IMR-90 (cell line): Measurements from ENCODE around the gene BMP8B. TPM values are rescaled to one million over a fixed set of nuclear protein-coding genes. Genes with fewer than 3 reads are reported as not detected.
"Not testable (repeated sequence)": the region's sequence is repeated elsewhere in the genome, so short reads cannot be mapped to it uniquely, and the experiment has no call there.

ENCODE experiments used
- ATAC-seq: fragments of 200-7000 bp; cut with Tn5 transposase; 2 replicates; pipeline ENCODE4 v1.9.1; 2020; ENCODE audit warnings: low read depth, mild to moderate bottlenecking, moderate library complexity
- BruUV-seq: library from RNA; stranded (reverse); fragments of 400-500 nt; replicated peaks from 2 replicates; lab custom pipeline; 2021; lab: Mats Ljungman, UMichigan
- CTCF ChIA-PET: fragments of 300-600 bp; formaldehyde crosslinking; extraction: SDS; loops from one replicate; lab custom pipeline; 2021; ENCODE audit warnings: antibody characterized with exemption; lab: Yijun Ruan, JAX
- POLR2A ChIA-PET: fragments of 300-600 bp; sonication (Branson Sonifier 250); formaldehyde crosslinking; loops from one replicate; lab custom pipeline; 2022; ENCODE audit warnings: antibody characterized with exemption; ENCODE audit not compliant: unreplicated experiment; lab: Charles Lee
- DNase-seq: peaks from one replicate; pipeline ENCODE4 v3.0.0; 2013
- H2AFZ ChIP-seq: replicated peaks from 2 replicates; pipeline ENCODE3; 2013; ENCODE audit warnings: low read length, mild to moderate bottlenecking; ENCODE audit not compliant: poor library complexity
- H2AK5ac ChIP-seq: 2 replicates; pipeline ENCODE4 v1.6.1; 2013; ENCODE audit warnings: low read depth, low read length, inconsistent platforms
- H2AK9ac ChIP-seq: replicated peaks from 2 replicates; pipeline ENCODE3; 2013; ENCODE audit warnings: mild to moderate bottlenecking, low read depth, low read length, moderate library complexity; ENCODE audit not compliant: poor library complexity
- H2BK120ac ChIP-seq: 2 replicates; pipeline ENCODE4 v1.6.1; 2013; ENCODE audit warnings: low read depth, low read length, inconsistent platforms
- H2BK15ac ChIP-seq: 3 replicates; pipeline ENCODE4 v1.6.1; 2013; ENCODE audit warnings: low read depth, low read length, inconsistent platforms
- H2BK20ac ChIP-seq: 2 replicates; pipeline ENCODE4 v1.6.1; 2013; ENCODE audit warnings: low read depth, mild to moderate bottlenecking, inconsistent platforms, low read length, moderate library complexity
- H2BK5ac ChIP-seq: 2 replicates; pipeline ENCODE4 v1.6.1; 2013; ENCODE audit warnings: mild to moderate bottlenecking, low read depth, low read length, inconsistent platforms; ENCODE audit not compliant: poor library complexity, severe bottlenecking
- H3K14ac ChIP-seq: replicated peaks from 2 replicates; pipeline ENCODE4 v1.6.1; 2013; ENCODE audit warnings: low read depth, low read length, inconsistent platforms
- H3K18ac ChIP-seq: 2 replicates; pipeline ENCODE4 v1.6.1; 2013; ENCODE audit warnings: low read depth, low read length, control low read depth
- H3K23ac ChIP-seq: 2 replicates; pipeline ENCODE4 v1.6.1; 2013; ENCODE audit warnings: low read depth, low read length, inconsistent platforms
- H3K27ac ChIP-seq: 2 replicates; pipeline ENCODE4 v1.5.1; 2013; ENCODE audit warnings: mild to moderate bottlenecking, control low read depth, low read length; ENCODE audit not compliant: insufficient read depth
- H3K27me3 ChIP-seq: 2 replicates; pipeline ENCODE4 v1.6.1; 2013; ENCODE audit warnings: low read length; ENCODE audit not compliant: control insufficient read depth, insufficient read depth
- H3K36me3 ChIP-seq: 2 replicates; pipeline ENCODE4 v1.6.1; 2013; ENCODE audit warnings: low read length, mixed read lengths; ENCODE audit not compliant: control insufficient read depth, insufficient read depth
- H3K4ac ChIP-seq: 2 replicates; pipeline ENCODE4 v1.6.1; 2013; ENCODE audit warnings: low read depth, low read length, inconsistent platforms
- H3K4me1 ChIP-seq: 2 replicates; pipeline ENCODE4 v1.6.1; 2013; ENCODE audit warnings: low read length, mixed read lengths; ENCODE audit not compliant: control insufficient read depth, insufficient read depth
- H3K4me2 ChIP-seq: 2 replicates; pipeline ENCODE4 v1.6.1; 2013; ENCODE audit warnings: low read depth, mild to moderate bottlenecking, control low read depth, low read length, moderate library complexity
- H3K4me3 ChIP-seq: 2 replicates; pipeline ENCODE4 v1.5.1; 2013; ENCODE audit warnings: low read depth, mild to moderate bottlenecking, control low read depth, low read length, moderate library complexity; ENCODE audit not compliant: insufficient read depth
- H3K56ac ChIP-seq: 2 replicates; pipeline ENCODE4 v1.6.1; 2013; ENCODE audit warnings: low read length, inconsistent platforms; ENCODE audit not compliant: insufficient read depth; ENCODE audit errors: extremely low read depth
- H3K79me1 ChIP-seq, 2 experiments: 2 replicates each; pipeline ENCODE4 v1.6.1; 2013; ENCODE audit warnings: low read length in 2 of 2, inconsistent platforms in 1 of 2, low read depth in 1 of 2
- H3K9ac ChIP-seq: 2 replicates; pipeline ENCODE4 v1.6.1; 2013; ENCODE audit warnings: low read depth, low read length, control low read depth
- H3K9me1 ChIP-seq: 2 replicates; pipeline ENCODE4 v1.6.1; 2013; ENCODE audit warnings: low read length, inconsistent platforms; ENCODE audit not compliant: insufficient read depth
- H3K9me3 ChIP-seq: 2 replicates; pipeline ENCODE4 v1.6.1; 2013; ENCODE audit warnings: low read length; ENCODE audit not compliant: control insufficient read depth, insufficient read depth
- H4K20me1 ChIP-seq: 2 replicates; pipeline ENCODE4 v1.6.1; 2013; ENCODE audit warnings: low read length, inconsistent platforms; ENCODE audit not compliant: insufficient read depth
- H4K5ac ChIP-seq: 2 replicates; pipeline ENCODE4 v1.6.1; 2013; ENCODE audit warnings: mild to moderate bottlenecking, low read depth, low read length, control low read depth
- H4K8ac ChIP-seq, 2 experiments: 2 replicates each; pipeline ENCODE4 v1.6.1; 2013; ENCODE audit warnings: low read depth in 2 of 2, low read length in 2 of 2, control low read depth in 1 of 2, inconsistent platforms in 1 of 2
- H4K91ac ChIP-seq: 2 replicates; pipeline ENCODE4 v1.6.1; 2013; ENCODE audit warnings: low read depth, low read length, inconsistent platforms; ENCODE audit not compliant: insufficient read depth
- WGBS, 2 experiments: methylation state at CpG; one replicate each; pipeline versions ENCODE4 v1.1.5 to v1.1.7; 2013; ENCODE audit warnings: missing lambda C conversion rate in 2 of 2; ENCODE audit not compliant: insufficient read length in 1 of 2; ENCODE audit errors: extremely low coverage in 2 of 2; 5-methylcytosine and 5-hydroxymethylcytosine counted together
- dilution Hi-C: fragments of 300-500 bp; cut with HindIII; formaldehyde crosslinking; loops from one replicate; pipeline ENCODE4 v1.14.3; 2018; ENCODE audit warnings: low sequenced_read_pairs; ENCODE audit not compliant: unreplicated experiment
- in situ Hi-C: fragments of 300-500 bp; cut with MboI; formaldehyde crosslinking; loops from 3 replicates; pipeline ENCODE4 v1.14.3; 2019; ENCODE audit warnings: low sequenced_read_pairs, inconsistent platforms, mixed read lengths
- intact Hi-C: fragments of 100-400 bp; cut with micrococcal nuclease; formaldehyde crosslinking; loops from 2 replicates; pipeline ENCODE4 v1.10.0; 2022
- polyA plus RNA-seq, 3 experiments: library from polyadenylated mRNA; depleted of rRNA; stranded (reverse); fragments of >200 nt; gene quantifications; 2 replicates each; pipeline ENCODE4 v1.2.3, GENCODE V29; 2012; ENCODE audit warnings: low replicate concordance in 1 of 3
- total RNA-seq: library from RNA; depleted of rRNA; stranded (reverse); fragments of >200 nt; gene quantifications from 2 replicates; pipeline ENCODE4 v1.2.3, GENCODE V29; 2012

BMP8B gene
- total and polyA plus RNA-seq, 2 of the 4 experiments (the other 2 are of a cell fraction) = not detected

GRCh38 chr1:39817091-39817932, 28.6 kb upstream of the BMP8B start:
- H2BK5ac ChIP-seq, H2AFZ ChIP-seq, H3K9me1 ChIP-seq, H3K9me3 ChIP-seq, POLR2A ChIA-PET, H2BK20ac ChIP-seq, H2AK5ac ChIP-seq, H3K27me3 ChIP-seq, H2AK9ac ChIP-seq, H3K27ac ChIP-seq, ATAC-seq, H3K56ac ChIP-seq, H3K36me3 ChIP-seq, H4K20me1 ChIP-seq, H2BK120ac ChIP-seq, H3K79me1 ChIP-seq, DNase-seq, H4K5ac ChIP-seq, H3K4me2 ChIP-seq, H3K18ac ChIP-seq, H3K14ac ChIP-seq, H2BK15ac ChIP-seq, H3K9ac ChIP-seq, H3K23ac ChIP-seq, H4K91ac ChIP-seq, BruUV-seq, H3K4ac ChIP-seq, H3K4me3 ChIP-seq, H3K4me1 ChIP-seq, dilution Hi-C loops, H4K8ac ChIP-seq: not testable (repeated sequence)
- CTCF ChIA-PET = interaction anchor here (0.8 to 1.0 kb wide), 2 partner anchors 85 to 215 kb away, joined by 3 read pairs; no protein-coding TSS in a partner anchor
- in situ Hi-C loops = loop anchor here (10.0 kb wide), 1 partner anchor 217 kb away; no protein-coding TSS in a partner anchor
- 83% methylated on average over 1 of the region's 24 CpGs; no CpG with 5 or more reads in 1 of the 2 experiments for WGBS, 2 experiments
- intact Hi-C loops = loop anchor here (2.0 to 5.0 kb wide), 2 partner anchors 101 to 520 kb away; no protein-coding TSS in a partner anchor
